Smooth muscle cell (in vitro differentiated cells): Measurements from ENCODE around the gene TBC1D5. TPM values are rescaled to one million over a fixed set of nuclear protein-coding genes. Genes with fewer than 3 reads are reported as not detected.

Source experiments
- DNase-seq: peaks from one replicate; lab custom pipeline; 2025; ENCODE audit not compliant: unreplicated experiment; lab: John Stamatoyannopoulos, UW
- H2AFZ ChIP-seq: fragments of 200-600 bp; sonication (generic); 2 replicates; pipeline ENCODE4 v1.6.0; 2016; ENCODE audit warnings: antibody characterized with exemption, low read depth, mild to moderate bottlenecking
- H3F3A ChIP-seq: fragments of 200-600 bp; sonication (generic); 2 replicates; pipeline ENCODE4 v1.6.0; 2017; ENCODE audit warnings: antibody characterized with exemption, low read depth
- H3K27ac ChIP-seq: fragments of 200-600 bp; sonication (generic); 2 replicates; pipeline ENCODE4 v1.5.1; 2016; ENCODE audit warnings: low read depth, mild to moderate bottlenecking
- H3K27me3 ChIP-seq: fragments of 200-600 bp; sonication (generic); 2 replicates; pipeline ENCODE4 v1.6.1; 2016; ENCODE audit warnings: low read depth, mild to moderate bottlenecking
- H3K36me3 ChIP-seq: fragments of 200-600 bp; sonication (generic); 2 replicates; pipeline ENCODE4 v1.5.1; 2016; ENCODE audit warnings: low read depth
- H3K4me1 ChIP-seq: fragments of 200-600 bp; sonication (generic); 2 replicates; pipeline ENCODE4 v1.5.1; 2016; ENCODE audit warnings: low read depth
- H3K4me2 ChIP-seq: fragments of 200-600 bp; sonication (generic); 2 replicates; pipeline ENCODE4 v1.6.0; 2016; ENCODE audit warnings: mild to moderate bottlenecking
- H3K4me3 ChIP-seq: fragments of 200-600 bp; sonication (generic); 2 replicates; pipeline ENCODE4 v1.5.1; 2016; ENCODE audit warnings: mild to moderate bottlenecking
- H3K79me2 ChIP-seq: fragments of 200-600 bp; sonication (generic); 2 replicates; pipeline ENCODE4 v1.6.0; 2016; ENCODE audit warnings: low read depth, mild to moderate bottlenecking
- H3K9ac ChIP-seq: fragments of 200-600 bp; sonication (generic); 2 replicates; pipeline ENCODE4 v1.6.0; 2016; ENCODE audit warnings: low read depth
- H3K9me3 ChIP-seq: fragments of 200-600 bp; sonication (generic); replicated peaks from 2 replicates; pipeline ENCODE4 v1.5.1; 2016; ENCODE audit warnings: low read depth
- H4K20me1 ChIP-seq: fragments of 200-600 bp; sonication (generic); 2 replicates; pipeline ENCODE4 v1.6.0; 2016; ENCODE audit warnings: low read depth
- CTCF ChIP-seq: fragments of 200-600 bp; sonication (generic); IDR thresholded peaks from 2 replicates; pipeline ENCODE4 v1.5.1; 2017; ENCODE audit warnings: borderline replicate concordance, mild to moderate bottlenecking, antibody characterized with exemption; ENCODE audit not compliant: insufficient read depth, poor library complexity, severe bottlenecking
- WGBS: methylation state at CpG from one replicate; pipeline ENCODE4 v1.1.7; 2016; ENCODE audit warnings: low lambda C conversion rate; 5-methylcytosine and 5-hydroxymethylcytosine counted together
- polyA plus RNA-seq: library from polyadenylated mRNA; unstranded; fragments of >200 nt; fragmentation: Nextera tagmentation; extraction: Ambion mirVana; gene quantifications from 2 replicates; pipeline ENCODE4 v1.2.1, GENCODE V29; 2016
- total RNA-seq: library from RNA; depleted of rRNA; stranded (reverse); fragments of >200 nt; gene quantifications from 2 replicates; pipeline ENCODE4 v1.2.3, GENCODE V29; 2014

Gene TBC1D5
- total and polyA plus RNA-seq, 2 experiments from 2014 or later, result 14.6 to 35.3 TPM

- Histone ChIP-seq H3K4me3 (no peak overlapping the region), H3K9me3 (no peaks in the 10 kb centered on the region), H4K20me1 (peaks cover 30% of the 10 kb centered on the region), H2AFZ (no peak overlapping the region), H3K36me3 (no peaks in the 10 kb centered on the region), H3K79me2 (peaks cover 4% of the 10 kb centered on the region), H3K4me1 (peaks cover 14% of the 10 kb centered on the region), H3K9ac (no peak overlapping the region), H3K27me3 (no peaks in the 10 kb centered on the region), H3K27ac (no peak overlapping the region), H3F3A (no peaks in the 10 kb centered on the region), H3K4me2 (no peak overlapping the region)
- TF ChIP-seq CTCF, result no peak
- DNase-seq, result no peak
Measured at GRCh38 chr3:17634964-17635363, 107.5 kb downstream of the TBC1D5 start.

GRCh38 chr3:17634201-17634600 lies 108.2 kb downstream of the TBC1D5 start:
- no peak for TF ChIP-seq CTCF
- Histone ChIP-seq H3K4me2 (no peak overlapping the region), H3K27me3 (no peaks in the 10 kb centered on the region), H3K27ac (no peak overlapping the region), H3K4me1 (peaks cover 14% of the 10 kb centered on the region), H2AFZ (no peak overlapping the region), H3K79me2 (peaks cover 4% of the 10 kb centered on the region), H3K9ac (no peak overlapping the region), H3K4me3 (no peak overlapping the region), H3K36me3 (no peaks in the 10 kb centered on the region), H4K20me1 (peaks cover 30% of the 10 kb centered on the region), H3K9me3 (no peaks in the 10 kb centered on the region), H3F3A (no peaks in the 10 kb centered on the region)
- WGBS, result 100% methylated on average over 2 of the region's 2 CpGs
- no peak for DNase-seq

GRCh38 chr3:17632401-17633100 lies 109.9 kb downstream of the TBC1D5 start:
- Histone ChIP-seq H2AFZ (no peak overlapping the region), H3K36me3 (no peaks in the 10 kb centered on the region), H3K4me1 (peaks cover 9% of the 10 kb centered on the region), H3K4me3 (no peak overlapping the region), H3K4me2 (peak overlapping the region; percentile 44), H4K20me1 (peaks cover 37% of the 10 kb centered on the region), H3K9ac (no peak overlapping the region), H3K9me3 (no peaks in the 10 kb centered on the region), H3K27me3 (no peaks in the 10 kb centered on the region), H3K79me2 (no peaks in the 10 kb centered on the region), H3F3A (no peaks in the 10 kb centered on the region), H3K27ac (no peak overlapping the region)
- WGBS, result 17% methylated on average over 3 of the region's 3 CpGs
- TF ChIP-seq CTCF, result no peak
- no peak for DNase-seq

- peaks cover 46% of the 10 kb centered on the region for H4K20me1 ChIP-seq
- H3K9me3 ChIP-seq, result no peaks in the 10 kb centered on the region
- TF ChIP-seq CTCF, result no peak
- no peaks in the 10 kb centered on the region for H3K36me3 ChIP-seq
- no peaks in the 10 kb centered on the region for H3F3A ChIP-seq
- no peak overlapping the region for H3K4me2 ChIP-seq
- H3K27ac ChIP-seq, result no peak overlapping the region
- peaks cover 15% of the 10 kb centered on the region for H3K4me1 ChIP-seq
- H3K79me2 ChIP-seq, result no peaks in the 10 kb centered on the region
- no peak overlapping the region for H2AFZ ChIP-seq
- DNase-seq, result no peak
- no peaks in the 10 kb centered on the region for H3K27me3 ChIP-seq
- 76% methylated on average over 1 of the region's 1 CpG for WGBS
- no peak overlapping the region for H3K4me3 ChIP-seq
- no peak overlapping the region for H3K9ac ChIP-seq
Measured at GRCh38 chr3:17631609-17632008, 110.8 kb downstream of the TBC1D5 start.
